OCI-LY3 (cell line): ENCODE measurements around the gene NGEF.

ENCODE experiments used
- CTCF ChIP-seq: fragments of 200-600, 300-600 bp; sonication (generic); IDR thresholded peaks from 2 replicates; pipeline ENCODE4 v1.5.1; 2014; ENCODE audit warnings: antibody characterized with exemption, low read length, low read depth
- EZH2phosphoT487 ChIP-seq: fragments of 200-600 bp; shearing (Covaris generic); IDR thresholded peaks from 2 replicates; pipeline ENCODE4 v1.6.1; 2018; ENCODE audit warnings: antibody characterized with exemption, mixed run types, low read depth

- TF ChIP-seq CTCF (peak; percentile 25; the same call in 1 of the 2 replicates), EZH2phosphoT487 (no peak)
Measured at GRCh38 chr2:232979871-232980461, 33.1 kb downstream of the NGEF start.
